Uterus (tissue), 4 donors: ENCODE data around the gene CHRM3. TPM values are rescaled to one million over a fixed set of nuclear protein-coding genes. Genes with fewer than 3 reads are reported as not detected.

Source experiments
- DNase-seq, 2 donors: peaks; one replicate each; pipeline ENCODE4 v3.0.0-alpha.2; 2019 to 2020
- H3K27ac ChIP-seq, 2 donors: fragments of 200-600 bp; sonication (generic); 1 replicate in 1 of 2; 2 replicates in 1 of 2; pipeline ENCODE4 v1.5.1; 2016 to 2018
- H3K27me3 ChIP-seq, 2 donors: fragments of 200-600 bp; sonication (generic); one replicate each; pipeline ENCODE4 v1.5.1; 2018 to 2019; ENCODE audit warnings: control low read depth in 1 of 2
- H3K36me3 ChIP-seq, 2 donors: fragments of 200-600 bp; sonication (generic); one replicate each; pipeline ENCODE4 v1.5.1; 2019; ENCODE audit warnings: control low read depth in 1 of 2
- H3K4me1 ChIP-seq, 2 donors: fragments of 200-600 bp; sonication (generic); one replicate each; pipeline ENCODE4 v1.5.1; 2018 to 2019; ENCODE audit warnings: control low read depth in 1 of 2
- H3K4me3 ChIP-seq, 2 donors: fragments of 200-600 bp; sonication (generic); 1 replicate in 1 of 2; 2 replicates in 1 of 2; pipeline ENCODE4 v1.5.1; 2018 to 2019; ENCODE audit warnings: mild to moderate bottlenecking in 1 of 2
- H3K9me3 ChIP-seq, 2 donors: fragments of 200-600 bp; sonication (generic); one replicate each; pipeline ENCODE4 v1.5.1; 2019; ENCODE audit warnings: control low read depth in 1 of 2
- POLR2A ChIP-seq, 2 donors: fragments of 450-650 bp; IDR thresholded peaks; one replicate each; pipeline ENCODE4 v1.6.1; 2016; ENCODE audit warnings: antibody characterized with exemption in 2 of 2, mild to moderate bottlenecking in 1 of 2, moderate library complexity in 1 of 2
- intact Hi-C: fragments of 100-400 bp; cut with DNase I; formaldehyde crosslinking; loops from one replicate; pipeline ENCODE4 v1.15.1; 2023; ENCODE audit warnings: low total_unique reads
- total RNA-seq, 4 donors: library from RNA; depleted of rRNA in 3 of 4; stranded (reverse); fragments of >200 nt in 3 of 4; gene quantifications; one replicate each; pipeline versions ENCODE4 v1.1.0 to v1.2.4, GENCODE V29; 2014 to 2023
- TF ChIP-seq, protein P1 (sequence below), 4 experiments: fragments of 200-600 bp in 2 of 4; fragments of 450-650 bp in 2 of 4; sonication (generic) in 2 of 4; IDR thresholded peaks; one replicate each; pipeline ENCODE4 v1.5.1; 2016 to 2019; ENCODE audit warnings: antibody characterized with exemption in 4 of 4, mild to moderate bottlenecking in 2 of 4, moderate library complexity in 1 of 4
- donor health status: DM: yes; HTN: yes; CAD: no.

CHRM3 gene
- total RNA-seq: 10 to 100 TPM in 3 of 4 donors, 1 to 10 TPM in 1; 8.3 to 47.1 (median 15.7) TPM

- peak within 1 kb of the TSS; percentile 71 to 73 for H3K27ac ChIP-seq
- intact Hi-C loops: no loop called here
- H3K36me3 ChIP-seq: no peaks in the 10 kb centered on the region
- peak within 1 kb of the TSS; percentile 49 to 78 for H3K4me3 ChIP-seq
- no peaks in the 10 kb centered on the region for H3K9me3 ChIP-seq
- TF ChIP-seq, protein P1, sequence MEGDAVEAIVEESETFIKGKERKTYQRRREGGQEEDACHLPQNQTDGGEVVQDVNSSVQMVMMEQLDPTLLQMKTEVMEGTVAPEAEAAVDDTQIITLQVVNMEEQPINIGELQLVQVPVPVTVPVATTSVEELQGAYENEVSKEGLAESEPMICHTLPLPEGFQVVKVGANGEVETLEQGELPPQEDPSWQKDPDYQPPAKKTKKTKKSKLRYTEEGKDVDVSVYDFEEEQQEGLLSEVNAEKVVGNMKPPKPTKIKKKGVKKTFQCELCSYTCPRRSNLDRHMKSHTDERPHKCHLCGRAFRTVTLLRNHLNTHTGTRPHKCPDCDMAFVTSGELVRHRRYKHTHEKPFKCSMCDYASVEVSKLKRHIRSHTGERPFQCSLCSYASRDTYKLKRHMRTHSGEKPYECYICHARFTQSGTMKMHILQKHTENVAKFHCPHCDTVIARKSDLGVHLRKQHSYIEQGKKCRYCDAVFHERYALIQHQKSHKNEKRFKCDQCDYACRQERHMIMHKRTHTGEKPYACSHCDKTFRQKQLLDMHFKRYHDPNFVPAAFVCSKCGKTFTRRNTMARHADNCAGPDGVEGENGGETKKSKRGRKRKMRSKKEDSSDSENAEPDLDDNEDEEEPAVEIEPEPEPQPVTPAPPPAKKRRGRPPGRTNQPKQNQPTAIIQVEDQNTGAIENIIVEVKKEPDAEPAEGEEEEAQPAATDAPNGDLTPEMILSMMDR (IDR thresholded peaks at IDR 0.05): no peak
- no peak for TF ChIP-seq POLR2A (IDR thresholded peaks at IDR 0.05)
- H3K27me3 ChIP-seq: no peaks in the 10 kb centered on the region
- peak; percentile 29 to 56 for DNase-seq
- H3K4me1 ChIP-seq: no peaks in the 10 kb centered on the region
Observed at GRCh38 chr1:239386453-239387303, at the start of gene CHRM3. TSS of gene CHRM3 (plus strand) at chr1:239386568. CDS start at chr1:239907452, 520,884 bp downstream.

- intact Hi-C loops: no loop called here
- TF ChIP-seq, protein P1 (IDR thresholded peaks at IDR 0.05): no peak
- TF ChIP-seq POLR2A (IDR thresholded peaks at IDR 0.05): no peak
- Histone ChIP-seq H3K27ac (no peak overlapping the region), H3K9me3 (no peaks in the 10 kb centered on the region), H3K4me1 (no peaks in the 10 kb centered on the region), H3K36me3 (no peaks in the 10 kb centered on the region), H3K4me3 (no peak overlapping the region), H3K27me3 (no peaks in the 10 kb centered on the region)
- no peak for DNase-seq
Observed at GRCh38 chr1:239337799-239338430, 48.5 kb upstream of the CHRM3 start.

GRCh38 chr1:239347776-239348175, 38.6 kb upstream of the CHRM3 start:
- intact Hi-C loops: no loop called here
- TF ChIP-seq POLR2A (IDR thresholded peaks at IDR 0.05): no peak
- TF ChIP-seq, protein P1 (IDR thresholded peaks at IDR 0.05): no peak
- Histone ChIP-seq H3K36me3 (no peaks in the 10 kb centered on the region), H3K4me3 (no peak overlapping the region), H3K27me3 (no peaks in the 10 kb centered on the region), H3K9me3 (no peaks in the 10 kb centered on the region), H3K27ac (no peak overlapping the region), H3K4me1 (no peaks in the 10 kb centered on the region)
- DNase-seq: no peak

DNA sequence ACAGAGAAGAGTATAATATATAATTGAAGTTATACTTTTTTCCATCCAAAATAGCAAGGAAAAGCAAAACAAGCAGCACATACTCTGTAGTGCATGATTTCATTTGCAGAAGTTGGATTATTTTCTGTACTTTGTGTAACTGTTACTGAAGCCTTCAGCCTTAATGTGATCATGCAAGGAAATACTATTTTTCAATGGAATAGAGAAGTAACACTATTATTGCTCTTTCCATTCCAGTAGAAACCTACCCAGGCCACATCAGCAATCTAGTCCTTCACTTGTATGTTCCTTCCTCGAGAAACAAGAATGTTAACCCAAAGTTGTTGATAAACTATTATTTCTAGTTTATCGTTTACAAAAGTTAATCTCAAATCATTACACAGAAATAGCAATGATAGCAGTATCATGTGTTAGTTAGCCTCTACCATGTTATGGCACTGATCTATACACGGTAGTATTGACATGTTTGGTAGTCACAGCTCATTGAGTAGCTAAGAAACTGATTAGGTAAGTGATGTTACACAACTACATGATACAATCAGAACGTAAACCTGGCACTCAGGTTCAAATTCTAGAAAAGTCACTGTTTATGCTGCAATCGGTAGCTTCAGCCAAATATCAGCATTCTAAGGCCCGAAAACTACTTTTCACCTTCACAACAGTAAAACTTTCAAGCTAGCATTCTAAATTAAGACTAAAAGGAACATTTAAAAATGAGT, 37.6 kb upstream of the CHRM3 start:
- Histone ChIP-seq H3K4me1 (no peaks in the 10 kb centered on the region), H3K9me3 (no peaks in the 10 kb centered on the region), H3K27me3 (no peaks in the 10 kb centered on the region), H3K27ac (no peak overlapping the region), H3K36me3 (no peaks in the 10 kb centered on the region), H3K4me3 (no peak overlapping the region)
- TF ChIP-seq, protein P1 (IDR thresholded peaks at IDR 0.05): no peak
- no peak for TF ChIP-seq POLR2A (IDR thresholded peaks at IDR 0.05)
- DNase-seq: no peak
- intact Hi-C loops: no loop called here
